Endothelial cell (in vitro differentiated cells): ENCODE results near the gene IFITM5. TPM values are rescaled to one million over a fixed set of nuclear protein-coding genes. Genes with fewer than 3 reads are reported as not detected.

Source experiments
- DNase-seq: peaks from one replicate; pipeline ENCODE4 v3.0.0; 2021; ENCODE audit warnings: low spot score
- H3K27ac Mint-ChIP-seq: one replicate; pipeline ENCODE4 v1.8.0; 2021; ENCODE audit warnings: mixed read lengths, inconsistent platforms; ENCODE audit not compliant: unreplicated experiment
- H3K27me3 Mint-ChIP-seq: one replicate; pipeline ENCODE4 v1.8.0; 2021; ENCODE audit warnings: mild to moderate bottlenecking, moderate library complexity, mixed read lengths, inconsistent platforms; ENCODE audit not compliant: unreplicated experiment
- H3K36me3 Mint-ChIP-seq: one replicate; pipeline ENCODE4 v1.8.0; 2021; ENCODE audit warnings: mild to moderate bottlenecking, low read depth, mixed read lengths, inconsistent platforms; ENCODE audit not compliant: unreplicated experiment
- H3K4me1 Mint-ChIP-seq: one replicate; pipeline ENCODE4 v1.8.0; 2021; ENCODE audit warnings: mild to moderate bottlenecking, mixed read lengths, inconsistent platforms; ENCODE audit not compliant: unreplicated experiment
- H3K4me3 Mint-ChIP-seq: one replicate; pipeline ENCODE4 v1.8.0; 2021; ENCODE audit warnings: mild to moderate bottlenecking, mixed read lengths, inconsistent platforms; ENCODE audit not compliant: unreplicated experiment
- H3K9me3 Mint-ChIP-seq: one replicate; pipeline ENCODE4 v1.8.0; 2021; ENCODE audit warnings: mixed read lengths, inconsistent platforms; ENCODE audit not compliant: unreplicated experiment
- CTCF ChIP-seq: fragments of 200-600 bp; sonication (generic); IDR thresholded peaks from one replicate; pipeline ENCODE4 v1.5.0; 2021; ENCODE audit warnings: antibody characterized with exemption; ENCODE audit not compliant: unreplicated experiment
- total RNA-seq: library from RNA; stranded (reverse); fragmentation: NEBNext Ultra II Directional; extraction: Animal tissue kit (Norgen Biotek cat#: 25700); gene quantifications from one replicate; pipeline ENCODE4 v1.2.1, GENCODE V29; 2021; ENCODE audit not compliant: unreplicated experiment

IFITM5 gene
- total RNA-seq, 1 donor from 2014 or later, result not detected

GRCh38 chr11:340539-341512 is 41.5 kb upstream of the IFITM5 start:
- no peak overlapping the region for H3K4me3 Mint-ChIP-seq
- H3K36me3 Mint-ChIP-seq, result no peaks in the 10 kb centered on the region
- peaks cover 16% of the 10 kb centered on the region for H3K4me1 Mint-ChIP-seq
- no peak overlapping the region for H3K27ac Mint-ChIP-seq
- no peaks in the 10 kb centered on the region for H3K9me3 Mint-ChIP-seq
- TF ChIP-seq CTCF, result no peak
- no peak for DNase-seq
- no peaks in the 10 kb centered on the region for H3K27me3 Mint-ChIP-seq

GRCh38 chr11:339963-340362 is 40.6 kb upstream of the IFITM5 start:
- no peak for TF ChIP-seq CTCF
- peaks cover 22% of the 10 kb centered on the region for H3K4me1 Mint-ChIP-seq
- no peak for DNase-seq
- H3K27ac Mint-ChIP-seq, result no peak overlapping the region
- no peak overlapping the region for H3K4me3 Mint-ChIP-seq
- no peaks in the 10 kb centered on the region for H3K9me3 Mint-ChIP-seq
- no peaks in the 10 kb centered on the region for H3K36me3 Mint-ChIP-seq
- H3K27me3 Mint-ChIP-seq, result no peaks in the 10 kb centered on the region

- no peaks in the 10 kb centered on the region for H3K9me3 Mint-ChIP-seq
- peaks cover 31% of the 10 kb centered on the region for H3K4me1 Mint-ChIP-seq
- H3K4me3 Mint-ChIP-seq, result no peak overlapping the region
- H3K36me3 Mint-ChIP-seq, result no peaks in the 10 kb centered on the region
- DNase-seq, result no peak
- TF ChIP-seq CTCF, result no peak
- no peaks in the 10 kb centered on the region for H3K27me3 Mint-ChIP-seq
- H3K27ac Mint-ChIP-seq, result no peak overlapping the region
These were observed 38.4 kb upstream of the IFITM5 start for GRCh38 chr11:337711-338110.

GRCh38 chr11:336659-337198 is 37.4 kb upstream of the IFITM5 start:
- H3K36me3 Mint-ChIP-seq, result no peaks in the 10 kb centered on the region
- peaks cover 31% of the 10 kb centered on the region for H3K4me1 Mint-ChIP-seq
- TF ChIP-seq CTCF, result no peak
- H3K4me3 Mint-ChIP-seq, result peak overlapping the region; percentile 1
- no peak for DNase-seq
- H3K27ac Mint-ChIP-seq, result peak overlapping the region; percentile 79
- H3K27me3 Mint-ChIP-seq, result no peaks in the 10 kb centered on the region
- H3K9me3 Mint-ChIP-seq, result no peaks in the 10 kb centered on the region
